ENCODE data around the gene RCAN1.
"Not testable (repeated sequence)": the region's sequence is repeated elsewhere in the genome, so short reads cannot be mapped to it uniquely, and the experiment has no call there.

DNA sequence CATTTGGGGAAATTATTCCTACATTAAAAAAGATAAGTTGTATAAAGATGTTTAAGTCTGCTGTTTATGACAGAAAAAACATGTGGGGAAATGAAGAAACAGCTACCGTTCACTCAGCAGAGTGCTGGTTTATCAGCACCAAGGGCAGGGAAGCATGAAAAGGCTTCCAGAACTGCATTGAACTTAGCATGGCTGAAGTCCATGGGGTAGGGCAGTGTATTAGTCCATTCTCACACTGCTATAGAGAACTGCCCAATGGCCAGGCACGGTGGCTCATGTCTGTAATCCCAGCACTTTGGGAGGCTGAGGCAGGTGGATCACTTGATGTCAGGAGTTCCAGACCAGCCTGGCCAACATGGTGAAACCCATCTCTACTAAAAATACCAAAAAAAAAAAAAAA, 51.5 kb downstream of the RCAN1 start:
- TF ChIP-seq, protein P1, sequence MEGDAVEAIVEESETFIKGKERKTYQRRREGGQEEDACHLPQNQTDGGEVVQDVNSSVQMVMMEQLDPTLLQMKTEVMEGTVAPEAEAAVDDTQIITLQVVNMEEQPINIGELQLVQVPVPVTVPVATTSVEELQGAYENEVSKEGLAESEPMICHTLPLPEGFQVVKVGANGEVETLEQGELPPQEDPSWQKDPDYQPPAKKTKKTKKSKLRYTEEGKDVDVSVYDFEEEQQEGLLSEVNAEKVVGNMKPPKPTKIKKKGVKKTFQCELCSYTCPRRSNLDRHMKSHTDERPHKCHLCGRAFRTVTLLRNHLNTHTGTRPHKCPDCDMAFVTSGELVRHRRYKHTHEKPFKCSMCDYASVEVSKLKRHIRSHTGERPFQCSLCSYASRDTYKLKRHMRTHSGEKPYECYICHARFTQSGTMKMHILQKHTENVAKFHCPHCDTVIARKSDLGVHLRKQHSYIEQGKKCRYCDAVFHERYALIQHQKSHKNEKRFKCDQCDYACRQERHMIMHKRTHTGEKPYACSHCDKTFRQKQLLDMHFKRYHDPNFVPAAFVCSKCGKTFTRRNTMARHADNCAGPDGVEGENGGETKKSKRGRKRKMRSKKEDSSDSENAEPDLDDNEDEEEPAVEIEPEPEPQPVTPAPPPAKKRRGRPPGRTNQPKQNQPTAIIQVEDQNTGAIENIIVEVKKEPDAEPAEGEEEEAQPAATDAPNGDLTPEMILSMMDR (IDR thresholded peaks at IDR 0.05; ENCODE audit: control extremely low read depth in 1 of 3, insufficient read depth in 1 of 3, low read depth in 1 of 3, low read length in 3 of 3) = not testable (repeated sequence)
- TF ChIP-seq MAX (IDR thresholded peaks at IDR 0.05); SP2 (IDR thresholded peaks at IDR 0.05; ENCODE audit: low read length); POLR2AphosphoS5 (IDR thresholded peaks at IDR 0.05; ENCODE audit: low read depth, low read length); POLR2A (IDR thresholded peaks at IDR 0.05; ENCODE audit: control extremely low read depth in 1 of 2, low read depth in 2 of 2, low read length in 2 of 2); SP4 (IDR thresholded peaks at IDR 0.05; ENCODE audit: low read length); SP1 (IDR thresholded peaks at IDR 0.05; ENCODE audit: low read depth, low read length); GTF2F1 (IDR thresholded peaks at IDR 0.05; ENCODE audit: borderline replicate concordance, low read depth, low read length); CBX8 (IDR thresholded peaks at IDR 0.05; ENCODE audit: borderline replicate concordance, low read depth, low read length); JUN (IDR thresholded peaks at IDR 0.05; ENCODE audit: low read depth, low read length): not testable (repeated sequence)
